Measurements from ENCODE around the gene EBLN1.
"Not testable (repeated sequence)": the region's sequence is repeated elsewhere in the genome, so short reads cannot be mapped to it uniquely, and the experiment has no call there.

EBLN1 gene

GRCh38 chr10:22228167-22228938 is 10.5 kb upstream of the EBLN1 start:
- DNase-seq: no peak

GRCh38 chr10:22226599-22226998 is 8.8 kb upstream of the EBLN1 start:
- DNase-seq: no peak

- DNase-seq: no peak
Measured at GRCh38 chr10:22222236-22223190, 4.7 kb upstream of the EBLN1 start.

GRCh38 chr10:22219308-22219707 is 1.5 kb upstream of the EBLN1 start:
- DNase-seq: peak; percentile 63

- no peak for DNase-seq
Measured at GRCh38 chr10:22218448-22218847, 633 bp upstream of the EBLN1 start.

GRCh38 chr10:22217084-22217483 is 731 bp downstream of the EBLN1 start:
- not testable (repeated sequence) for DNase-seq

- DNase-seq: no peak
Measured at GRCh38 chr10:22210267-22210666, 7.5 kb downstream of the EBLN1 start.

GRCh38 chr10:22193945-22194344 is 23.9 kb downstream of the EBLN1 start:
- DNase-seq: no peak

- no peak for DNase-seq
Measured at GRCh38 chr10:22185586-22185985, 32.2 kb downstream of the EBLN1 start.

- no peak for DNase-seq
Measured at GRCh38 chr10:22183771-22184461, 33.9 kb downstream of the EBLN1 start.

- no peak for DNase-seq
Measured at GRCh38 chr10:22180724-22181123, 37.1 kb downstream of the EBLN1 start.

GRCh38 chr10:22174442-22174841 is 43.4 kb downstream of the EBLN1 start:
- DNase-seq: no peak

- no peak for DNase-seq
Measured at GRCh38 chr10:22171131-22171530, 46.7 kb downstream of the EBLN1 start.

- DNase-seq: no peak
Measured at GRCh38 chr10:22170582-22170981, 47.2 kb downstream of the EBLN1 start.

- DNase-seq: no peak
Measured at GRCh38 chr10:22159979-22160378, 57.8 kb downstream of the EBLN1 start.

GRCh38 chr10:22159180-22159579 is 58.6 kb downstream of the EBLN1 start:
- DNase-seq: no peak

Data from islet precursor cell (in vitro differentiated cells).